IMR-90 (cell line): Measurements from ENCODE around the gene EIF1. TPM values are rescaled to one million over a fixed set of nuclear protein-coding genes. Genes with fewer than 3 reads are reported as not detected.

Experiments used
- ATAC-seq: fragments of 200-7000 bp; cut with Tn5 transposase; 2 replicates; pipeline ENCODE4 v1.9.1; 2020; ENCODE audit warnings: low read depth, mild to moderate bottlenecking, moderate library complexity
- BruUV-seq: library from RNA; stranded (reverse); fragments of 400-500 nt; replicated peaks from 2 replicates; lab custom pipeline; 2021; lab: Mats Ljungman, UMichigan
- CTCF ChIA-PET: fragments of 300-600 bp; formaldehyde crosslinking; extraction: SDS; loops from one replicate; lab custom pipeline; 2021; ENCODE audit warnings: antibody characterized with exemption; lab: Yijun Ruan, JAX
- POLR2A ChIA-PET: fragments of 300-600 bp; sonication (Branson Sonifier 250); formaldehyde crosslinking; loops from one replicate; lab custom pipeline; 2022; ENCODE audit warnings: antibody characterized with exemption; ENCODE audit not compliant: unreplicated experiment; lab: Charles Lee
- DNase-seq: peaks from one replicate; pipeline ENCODE4 v3.0.0; 2013
- H2AFZ ChIP-seq: replicated peaks from 2 replicates; pipeline ENCODE3; 2013; ENCODE audit warnings: low read length, mild to moderate bottlenecking; ENCODE audit not compliant: poor library complexity
- H2AK5ac ChIP-seq: 2 replicates; pipeline ENCODE4 v1.6.1; 2013; ENCODE audit warnings: low read depth, low read length, inconsistent platforms
- H2AK9ac ChIP-seq: replicated peaks from 2 replicates; pipeline ENCODE3; 2013; ENCODE audit warnings: mild to moderate bottlenecking, low read depth, low read length, moderate library complexity; ENCODE audit not compliant: poor library complexity
- H2BK120ac ChIP-seq: 2 replicates; pipeline ENCODE4 v1.6.1; 2013; ENCODE audit warnings: low read depth, low read length, inconsistent platforms
- H2BK15ac ChIP-seq: 3 replicates; pipeline ENCODE4 v1.6.1; 2013; ENCODE audit warnings: low read depth, low read length, inconsistent platforms
- H2BK20ac ChIP-seq: 2 replicates; pipeline ENCODE4 v1.6.1; 2013; ENCODE audit warnings: low read depth, mild to moderate bottlenecking, inconsistent platforms, low read length, moderate library complexity
- H2BK5ac ChIP-seq: 2 replicates; pipeline ENCODE4 v1.6.1; 2013; ENCODE audit warnings: mild to moderate bottlenecking, low read depth, low read length, inconsistent platforms; ENCODE audit not compliant: poor library complexity, severe bottlenecking
- H3K14ac ChIP-seq: replicated peaks from 2 replicates; pipeline ENCODE4 v1.6.1; 2013; ENCODE audit warnings: low read depth, low read length, inconsistent platforms
- H3K18ac ChIP-seq: 2 replicates; pipeline ENCODE4 v1.6.1; 2013; ENCODE audit warnings: low read depth, low read length, control low read depth
- H3K23ac ChIP-seq: 2 replicates; pipeline ENCODE4 v1.6.1; 2013; ENCODE audit warnings: low read depth, low read length, inconsistent platforms
- H3K27ac ChIP-seq: 2 replicates; pipeline ENCODE4 v1.5.1; 2013; ENCODE audit warnings: mild to moderate bottlenecking, control low read depth, low read length; ENCODE audit not compliant: insufficient read depth
- H3K27me3 ChIP-seq: 2 replicates; pipeline ENCODE4 v1.6.1; 2013; ENCODE audit warnings: low read length; ENCODE audit not compliant: control insufficient read depth, insufficient read depth
- H3K36me3 ChIP-seq: 2 replicates; pipeline ENCODE4 v1.6.1; 2013; ENCODE audit warnings: low read length, mixed read lengths; ENCODE audit not compliant: control insufficient read depth, insufficient read depth
- H3K4ac ChIP-seq: 2 replicates; pipeline ENCODE4 v1.6.1; 2013; ENCODE audit warnings: low read depth, low read length, inconsistent platforms
- H3K4me1 ChIP-seq: 2 replicates; pipeline ENCODE4 v1.6.1; 2013; ENCODE audit warnings: low read length, mixed read lengths; ENCODE audit not compliant: control insufficient read depth, insufficient read depth
- H3K4me2 ChIP-seq: 2 replicates; pipeline ENCODE4 v1.6.1; 2013; ENCODE audit warnings: low read depth, mild to moderate bottlenecking, control low read depth, low read length, moderate library complexity
- H3K4me3 ChIP-seq: 2 replicates; pipeline ENCODE4 v1.5.1; 2013; ENCODE audit warnings: low read depth, mild to moderate bottlenecking, control low read depth, low read length, moderate library complexity; ENCODE audit not compliant: insufficient read depth
- H3K56ac ChIP-seq: 2 replicates; pipeline ENCODE4 v1.6.1; 2013; ENCODE audit warnings: low read length, inconsistent platforms; ENCODE audit not compliant: insufficient read depth; ENCODE audit errors: extremely low read depth
- H3K79me1 ChIP-seq, 2 experiments: 2 replicates each; pipeline ENCODE4 v1.6.1; 2013; ENCODE audit warnings: low read length in 2 of 2, inconsistent platforms in 1 of 2, low read depth in 1 of 2
- H3K9ac ChIP-seq: 2 replicates; pipeline ENCODE4 v1.6.1; 2013; ENCODE audit warnings: low read depth, low read length, control low read depth
- H3K9me1 ChIP-seq: 2 replicates; pipeline ENCODE4 v1.6.1; 2013; ENCODE audit warnings: low read length, inconsistent platforms; ENCODE audit not compliant: insufficient read depth
- H3K9me3 ChIP-seq: 2 replicates; pipeline ENCODE4 v1.6.1; 2013; ENCODE audit warnings: low read length; ENCODE audit not compliant: control insufficient read depth, insufficient read depth
- H4K20me1 ChIP-seq: 2 replicates; pipeline ENCODE4 v1.6.1; 2013; ENCODE audit warnings: low read length, inconsistent platforms; ENCODE audit not compliant: insufficient read depth
- H4K5ac ChIP-seq: 2 replicates; pipeline ENCODE4 v1.6.1; 2013; ENCODE audit warnings: mild to moderate bottlenecking, low read depth, low read length, control low read depth
- H4K8ac ChIP-seq, 2 experiments: 2 replicates each; pipeline ENCODE4 v1.6.1; 2013; ENCODE audit warnings: low read depth in 2 of 2, low read length in 2 of 2, control low read depth in 1 of 2, inconsistent platforms in 1 of 2
- H4K91ac ChIP-seq: 2 replicates; pipeline ENCODE4 v1.6.1; 2013; ENCODE audit warnings: low read depth, low read length, inconsistent platforms; ENCODE audit not compliant: insufficient read depth
- BHLHE40 ChIP-seq: fragments of 150-350 bp; IDR thresholded peaks from 2 replicates; pipeline ENCODE4 v1.6.1; 2016; ENCODE audit warnings: mild to moderate bottlenecking, low read depth, low read length
- CEBPB ChIP-seq: IDR thresholded peaks from 2 replicates; pipeline ENCODE4 v1.6.1; 2012; ENCODE audit warnings: low read depth, low read length, improper control_type of control experiment
- CHD1 ChIP-seq: IDR thresholded peaks from 2 replicates; pipeline ENCODE4 v1.6.1; 2012; ENCODE audit warnings: low read depth, low read length, improper control_type of control experiment
- CTCF ChIP-seq: conservative IDR thresholded peaks from 2 replicates; pipeline ENCODE4 v1.5.1; 2012; ENCODE audit warnings: mild to moderate bottlenecking, low read depth, low read length, improper control_type of control experiment
- ELK1 ChIP-seq: fragments of 150-350 bp; IDR thresholded peaks from 2 replicates; pipeline ENCODE4 v1.6.1; 2016; ENCODE audit warnings: low read depth, mild to moderate bottlenecking, low read length, moderate library complexity, borderline replicate concordance
- FOS ChIP-seq: fragments of 150-350 bp; IDR thresholded peaks from 2 replicates; pipeline ENCODE4 v1.6.1; 2016; ENCODE audit warnings: low read depth, low read length
- MAFK ChIP-seq: IDR thresholded peaks from 2 replicates; pipeline ENCODE4 v1.6.1; 2012; ENCODE audit warnings: low read depth, low read length, improper control_type of control experiment
- MAZ ChIP-seq: IDR thresholded peaks from 2 replicates; pipeline ENCODE4 v1.6.1; 2012; ENCODE audit warnings: low read depth, mild to moderate bottlenecking, low read length, improper control_type of control experiment, moderate library complexity, borderline replicate concordance
- MXI1 ChIP-seq: IDR thresholded peaks from 2 replicates; pipeline ENCODE4 v1.6.1; 2012; ENCODE audit warnings: low read depth, mild to moderate bottlenecking, low read length, moderate library complexity, borderline replicate concordance
- NFE2L2 ChIP-seq: fragments of 150-350 bp; IDR thresholded peaks from 2 replicates; pipeline ENCODE4 v1.6.1; 2016; ENCODE audit warnings: low read depth, mild to moderate bottlenecking, low read length
- POLR2A ChIP-seq: IDR thresholded peaks from 2 replicates; pipeline ENCODE4 v1.6.1; 2012; ENCODE audit warnings: mild to moderate bottlenecking, low read depth, low read length
- RAD21 ChIP-seq: IDR thresholded peaks from 2 replicates; pipeline ENCODE4 v1.6.1; 2012; ENCODE audit warnings: low read length, improper control_type of control experiment
- RCOR1 ChIP-seq: IDR thresholded peaks from 2 replicates; pipeline ENCODE4 v1.6.1; 2012; ENCODE audit warnings: mild to moderate bottlenecking, low read length, improper control_type of control experiment; ENCODE audit not compliant: insufficient replicate concordance
- RFX5 ChIP-seq: IDR thresholded peaks from 2 replicates; pipeline ENCODE4 v1.8.0; 2012; ENCODE audit warnings: low read depth, mild to moderate bottlenecking, low read length, moderate library complexity
- SMC3 ChIP-seq: fragments of 150-350 bp; IDR thresholded peaks from 2 replicates; pipeline ENCODE4 v1.6.1; 2016; ENCODE audit warnings: low read depth, mild to moderate bottlenecking, antibody characterized with exemption, low read length, moderate library complexity
- USF2 ChIP-seq: fragments of 150-350 bp; IDR thresholded peaks from 2 replicates; pipeline ENCODE4 v1.6.1; 2017; ENCODE audit warnings: mild to moderate bottlenecking, antibody characterized with exemption, low read length, low read depth
- WGBS, 2 experiments: methylation state at CpG; one replicate each; pipeline versions ENCODE4 v1.1.5 to v1.1.7; 2013; ENCODE audit warnings: missing lambda C conversion rate in 2 of 2; ENCODE audit not compliant: insufficient read length in 1 of 2; ENCODE audit errors: extremely low coverage in 2 of 2; 5-methylcytosine and 5-hydroxymethylcytosine counted together
- dilution Hi-C: fragments of 300-500 bp; cut with HindIII; formaldehyde crosslinking; loops from one replicate; pipeline ENCODE4 v1.14.3; 2018; ENCODE audit warnings: low sequenced_read_pairs; ENCODE audit not compliant: unreplicated experiment
- in situ Hi-C: fragments of 300-500 bp; cut with MboI; formaldehyde crosslinking; loops from 3 replicates; pipeline ENCODE4 v1.14.3; 2019; ENCODE audit warnings: low sequenced_read_pairs, inconsistent platforms, mixed read lengths
- intact Hi-C: fragments of 100-400 bp; cut with micrococcal nuclease; formaldehyde crosslinking; loops from 2 replicates; pipeline ENCODE4 v1.10.0; 2022
- polyA plus RNA-seq, 3 experiments: library from polyadenylated mRNA; depleted of rRNA; stranded (reverse); fragments of >200 nt; gene quantifications; 2 replicates each; pipeline ENCODE4 v1.2.3, GENCODE V29; 2012; ENCODE audit warnings: low replicate concordance in 1 of 3
- total RNA-seq: library from RNA; depleted of rRNA; stranded (reverse); fragments of >200 nt; gene quantifications from 2 replicates; pipeline ENCODE4 v1.2.3, GENCODE V29; 2012

EIF1 gene
- total and polyA plus RNA-seq, 2 of the 4 experiments (the other 2 are of a cell fraction), result 89.4 to 381 TPM

GRCh38 chr17:41722231-41722630, 33.5 kb downstream of the EIF1 start:
- no peak overlapping the region for H3K9ac ChIP-seq
- no peaks in the 10 kb centered on the region for H3K9me1 ChIP-seq
- ChIA-PET POLR2A (no interaction called here), CTCF (no interaction called here)
- no peak overlapping the region for H2AFZ ChIP-seq
- ATAC-seq, result peak; percentile 30
- H3K23ac ChIP-seq, result no peak overlapping the region
- H3K18ac ChIP-seq, result no peak overlapping the region
- no peak overlapping the region for H2AK5ac ChIP-seq
- H3K4ac ChIP-seq, result no peak overlapping the region
- 0 out of 2 replicates have a peak, but pooled peaks cover 2% of the 10 kb centered on the region for H3K4me1 ChIP-seq
- no peak overlapping the region for H3K4me2 ChIP-seq
- H2AK9ac ChIP-seq, result no peak overlapping the region
- in situ Hi-C loops, result no loop called here
- no peak overlapping the region for H3K4me3 ChIP-seq
- H2BK15ac ChIP-seq, result no peak overlapping the region
- no peak for DNase-seq
- dilution Hi-C loops, result no loop called here
- no peak overlapping the region for H2BK20ac ChIP-seq
- intact Hi-C loops, result no loop called here
- H3K9me3 ChIP-seq, result no peaks in the 10 kb centered on the region
- WGBS, 2 experiments, result no CpG with 5 or more reads among the region's 7 CpGs
- H3K27me3 ChIP-seq, result peaks cover 16% of the 10 kb centered on the region
- no peak for TF ChIP-seq RFX5
- TF ChIP-seq MAFK, result no peak
- no peak for TF ChIP-seq POLR2A
- TF ChIP-seq CEBPB, result no peak
- TF ChIP-seq SMC3, result no peak
- TF ChIP-seq RAD21, result no peak
- TF ChIP-seq BHLHE40, result no peak
- no peak for TF ChIP-seq NFE2L2
- TF ChIP-seq FOS, result no peak
- no peak for TF ChIP-seq MAZ
- no peak for TF ChIP-seq CTCF
- TF ChIP-seq CHD1, result no peak
- TF ChIP-seq RCOR1, result no peak
- no peak for TF ChIP-seq USF2
- TF ChIP-seq ELK1, result no peak
- TF ChIP-seq MXI1, result no peak
- no peak overlapping the region for H3K27ac ChIP-seq
- no peaks in the 10 kb centered on the region for H3K79me1 ChIP-seq
- H4K20me1 ChIP-seq, result no peaks in the 10 kb centered on the region
- H2BK5ac ChIP-seq, result no peak overlapping the region
- no TSS peak for BruUV-seq
- H3K14ac ChIP-seq, result no peak overlapping the region
- no peak overlapping the region for H3K56ac ChIP-seq
- no peak overlapping the region for H4K8ac ChIP-seq
- no peaks in the 10 kb centered on the region for H3K36me3 ChIP-seq
- no peak overlapping the region for H2BK120ac ChIP-seq
- no peak overlapping the region for H4K5ac ChIP-seq
- H4K91ac ChIP-seq, result no peak overlapping the region
